ENCODE data around the gene NUDT1. TPM values are rescaled to one million over a fixed set of nuclear protein-coding genes. Genes with fewer than 3 reads are reported as not detected.
"Not testable (repeated sequence)": the region's sequence is repeated elsewhere in the genome, so short reads cannot be mapped to it uniquely, and the experiment has no call there.

NUDT1 gene
- total RNA-seq, 1 donor: 44.7 TPM

- DNase-seq (ENCODE audit: low read depth in 2 of 3, low spot score in 2 of 3): peak in 1 of 3 donors; percentile 52
These were observed 19.6 kb downstream of the NUDT1 start for GRCh38 chr7:2261611-2262010.

- DNase-seq (ENCODE audit: low read depth in 2 of 3, low spot score in 2 of 3): no peak
These were observed 21.1 kb downstream of the NUDT1 start for GRCh38 chr7:2263176-2263575.

GRCh38 chr7:2264158-2264557, 22.1 kb downstream of the NUDT1 start:
- no peak for DNase-seq (ENCODE audit: low read depth in 2 of 3, low spot score in 2 of 3)

- no peak for DNase-seq (ENCODE audit: low read depth in 2 of 3, low spot score in 2 of 3)
These were observed 24.9 kb downstream of the NUDT1 start for GRCh38 chr7:2266911-2267310.

GRCh38 chr7:2269089-2269990, 27.3 kb downstream of the NUDT1 start:
- not testable (repeated sequence) for DNase-seq (ENCODE audit: low read depth in 2 of 3, low spot score in 2 of 3)

- no peak for DNase-seq (ENCODE audit: low read depth in 2 of 3, low spot score in 2 of 3)
These were observed 28.0 kb downstream of the NUDT1 start for GRCh38 chr7:2269991-2270460.

GRCh38 chr7:2270495-2270894, 28.5 kb downstream of the NUDT1 start:
- no peak for DNase-seq (ENCODE audit: low read depth in 2 of 3, low spot score in 2 of 3)

GRCh38 chr7:2271273-2272026, 29.4 kb downstream of the NUDT1 start:
- DNase-seq (ENCODE audit: low read depth in 2 of 3, low spot score in 2 of 3): no peak

GRCh38 chr7:2272031-2272430, 30.0 kb downstream of the NUDT1 start:
- DNase-seq (ENCODE audit: low read depth in 2 of 3, low spot score in 2 of 3): no peak

- DNase-seq (ENCODE audit: low read depth in 2 of 3, low spot score in 2 of 3): no peak
These were observed 31.8 kb downstream of the NUDT1 start for GRCh38 chr7:2273866-2274265.

- no peak for DNase-seq (ENCODE audit: low read depth in 2 of 3, low spot score in 2 of 3)
These were observed 32.6 kb downstream of the NUDT1 start for GRCh38 chr7:2274666-2275065.

GRCh38 chr7:2275101-2275500, 33.1 kb downstream of the NUDT1 start:
- no peak for DNase-seq (ENCODE audit: low read depth in 2 of 3, low spot score in 2 of 3)

GRCh38 chr7:2276107-2276506, 34.1 kb downstream of the NUDT1 start:
- DNase-seq (ENCODE audit: low read depth in 2 of 3, low spot score in 2 of 3): no peak

GRCh38 chr7:2278026-2278425, 36.0 kb downstream of the NUDT1 start:
- no peak for DNase-seq (ENCODE audit: low read depth in 2 of 3, low spot score in 2 of 3)

GRCh38 chr7:2279896-2280295, 37.9 kb downstream of the NUDT1 start:
- DNase-seq (ENCODE audit: low read depth in 2 of 3, low spot score in 2 of 3): no peak

- DNase-seq (ENCODE audit: low read depth in 2 of 3, low spot score in 2 of 3): no peak
These were observed 38.4 kb downstream of the NUDT1 start for GRCh38 chr7:2280424-2280823.

GRCh38 chr7:2281541-2281940, 39.5 kb downstream of the NUDT1 start:
- DNase-seq (ENCODE audit: low read depth in 2 of 3, low spot score in 2 of 3): no peak

GRCh38 chr7:2282185-2282751, 40.2 kb downstream of the NUDT1 start:
- no peak for DNase-seq (ENCODE audit: low read depth in 2 of 3, low spot score in 2 of 3)

- DNase-seq (ENCODE audit: low read depth in 2 of 3, low spot score in 2 of 3): no peak
These were observed 41.0 kb downstream of the NUDT1 start for GRCh38 chr7:2283074-2283473.

GRCh38 chr7:2287745-2288144, 45.7 kb downstream of the NUDT1 start:
- no peak for DNase-seq (ENCODE audit: low read depth in 2 of 3, low spot score in 2 of 3)

GRCh38 chr7:2288503-2288902, 46.5 kb downstream of the NUDT1 start:
- no peak for DNase-seq (ENCODE audit: low read depth in 2 of 3, low spot score in 2 of 3)
